HEK293 (cell line): ENCODE data around the gene ZRANB1.

Source experiments
- CTCF ChIA-PET: fragments of 350-600 bp; formaldehyde crosslinking; extraction: SDS; loops from one replicate; lab custom pipeline; 2021; ENCODE audit warnings: antibody characterized with exemption; lab: Yijun Ruan, JAX
- POLR2A ChIA-PET: fragments of 300-600 bp; formaldehyde crosslinking; extraction: SDS; loops from one replicate; lab custom pipeline; 2020; ENCODE audit warnings: antibody characterized with exemption, inconsistent platforms; lab: Yijun Ruan, JAX
- H3K27ac ChIP-seq: fragments of 200-500 bp; sonication (Bioruptor generic); 2 replicates; pipeline ENCODE4 v1.5.1; 2014; ENCODE audit warnings: low read depth, low read length, control low read depth, inconsistent platforms; ENCODE audit errors: extremely low read depth
- H3K36me3 ChIP-seq, 2 experiments: fragments of 200-500 bp in 1 of 2; sonication (Bioruptor generic) in 1 of 2; 1 replicate in 1 of 2; 2 replicates in 1 of 2; pipeline ENCODE4 v1.5.1; 2014 to 2017; ENCODE audit warnings: inconsistent platforms in 2 of 2, low read length in 2 of 2; ENCODE audit not compliant: control insufficient read depth in 2 of 2, insufficient read depth in 1 of 2
- H3K4me1 ChIP-seq: fragments of 200-500 bp; sonication (Bioruptor generic); 2 replicates; pipeline ENCODE4 v1.5.1; 2014; ENCODE audit warnings: mild to moderate bottlenecking, low read length, inconsistent platforms; ENCODE audit not compliant: control insufficient read depth, insufficient read depth
- H3K4me3 ChIP-seq: 2 replicates; pipeline ENCODE4 v1.5.1; 2011; ENCODE audit warnings: low read depth, mild to moderate bottlenecking, control low read depth, low read length, moderate library complexity
- H3K9me3 ChIP-seq: fragments of 200-500 bp; sonication (Bioruptor generic); 2 replicates; pipeline ENCODE4 v1.5.1; 2014; ENCODE audit warnings: low read depth, low read length, inconsistent platforms; ENCODE audit not compliant: control insufficient read depth, insufficient read depth
- BCL11B ChIP-seq: fragments of 450-650 bp; formaldehyde crosslinking; IDR thresholded peaks from 2 replicates; pipeline ENCODE4 v1.5.1; 2016; ENCODE audit warnings: low read depth, missing biosample characterization, missing genetic modification characterization
- REST ChIP-seq: fragments of 450-650 bp; formaldehyde crosslinking; IDR thresholded peaks from 2 replicates; pipeline ENCODE4 v1.5.1; 2016; ENCODE audit warnings: missing biosample characterization, missing genetic modification characterization
- YY1 ChIP-seq: fragments of 450-650 bp; formaldehyde crosslinking; IDR thresholded peaks from 2 replicates; pipeline ENCODE4 v1.5.1; 2018; ENCODE audit warnings: missing biosample characterization, missing genetic modification characterization
- ZBTB10 ChIP-seq: fragments of 450-650 bp; formaldehyde crosslinking; IDR thresholded peaks from 2 replicates; pipeline ENCODE4 v1.5.1; 2016; ENCODE audit warnings: missing biosample characterization, missing genetic modification characterization
- ZBTB48 ChIP-seq: fragments of 450-650 bp; formaldehyde crosslinking; IDR thresholded peaks from 2 replicates; pipeline ENCODE4 v1.5.1; 2016; ENCODE audit warnings: missing biosample characterization, missing genetic modification characterization
- ZNF140 ChIP-seq: fragments of 450-650 bp; formaldehyde crosslinking; IDR thresholded peaks from 2 replicates; pipeline ENCODE4 v1.5.1; 2016; ENCODE audit warnings: missing biosample characterization, missing genetic modification characterization
- ZNF148 ChIP-seq: fragments of 450-650 bp; formaldehyde crosslinking; IDR thresholded peaks from 2 replicates; pipeline ENCODE4 v1.5.0; 2017; ENCODE audit warnings: missing biosample characterization, missing genetic modification characterization, borderline replicate concordance
- ZNF202 ChIP-seq: fragments of 450-650 bp; formaldehyde crosslinking; IDR thresholded peaks from 2 replicates; pipeline ENCODE4 v1.5.1; 2016; ENCODE audit warnings: missing biosample characterization, missing genetic modification characterization, borderline replicate concordance
- ZNF24 ChIP-seq: fragments of 450-650 bp; formaldehyde crosslinking; IDR thresholded peaks from 2 replicates; pipeline ENCODE4 v1.5.1; 2016; ENCODE audit warnings: missing biosample characterization, missing genetic modification characterization
- ZNF324 ChIP-seq: fragments of 450-650 bp; formaldehyde crosslinking; IDR thresholded peaks from 2 replicates; pipeline ENCODE4 v1.5.1; 2016; ENCODE audit warnings: missing biosample characterization, missing genetic modification characterization
- ZNF423 ChIP-seq: fragments of 450-650 bp; formaldehyde crosslinking; IDR thresholded peaks from 2 replicates; pipeline ENCODE4 v1.5.1; 2016; ENCODE audit warnings: missing biosample characterization, missing genetic modification characterization
- ZNF510 ChIP-seq: fragments of 450-650 bp; formaldehyde crosslinking; IDR thresholded peaks from 2 replicates; pipeline ENCODE4 v1.5.1; 2018; ENCODE audit warnings: mild to moderate bottlenecking, missing genetic modification characterization, missing biosample characterization; ENCODE audit not compliant: insufficient replicate concordance
- ZNF585B ChIP-seq: fragments of 450-650 bp; formaldehyde crosslinking; IDR thresholded peaks from 2 replicates; pipeline ENCODE4 v1.5.1; 2016; ENCODE audit warnings: missing biosample characterization, missing genetic modification characterization
- ZNF610 ChIP-seq: fragments of 450-650 bp; formaldehyde crosslinking; IDR thresholded peaks from 2 replicates; pipeline ENCODE4 v1.5.1; 2016; ENCODE audit warnings: missing biosample characterization, missing genetic modification characterization, borderline replicate concordance
- ZNF626 ChIP-seq: fragments of 450-650 bp; sonication (Bioruptor Pico); formaldehyde crosslinking; IDR thresholded peaks from 2 replicates; pipeline ENCODE4 v1.5.1; 2018; ENCODE audit warnings: missing biosample characterization, missing genetic modification characterization, inconsistent platforms
- ZNF747 ChIP-seq: fragments of 450-650 bp; formaldehyde crosslinking; IDR thresholded peaks from 2 replicates; pipeline ENCODE4 v1.5.1; 2016; ENCODE audit warnings: missing biosample characterization, missing genetic modification characterization
- TF ChIP-seq, protein P1 (sequence below): fragments of 450-650 bp; IDR thresholded peaks from 2 replicates; pipeline ENCODE4 v1.5.1; 2018; ENCODE audit warnings: missing biosample characterization, mild to moderate bottlenecking, missing genetic modification characterization
- TF ChIP-seq, protein P2 (sequence below): fragments of 450-650 bp; formaldehyde crosslinking; IDR thresholded peaks from 2 replicates; pipeline ENCODE4 v1.5.1; 2016; ENCODE audit warnings: missing biosample characterization, missing genetic modification characterization

Gene ZRANB1

GRCh38 chr10:125013529-125013872, 71.6 kb downstream of the ZRANB1 start:
- H3K9me3 ChIP-seq: no peaks in the 10 kb centered on the region
- CTCF ChIA-PET: no interaction called here

DNA sequence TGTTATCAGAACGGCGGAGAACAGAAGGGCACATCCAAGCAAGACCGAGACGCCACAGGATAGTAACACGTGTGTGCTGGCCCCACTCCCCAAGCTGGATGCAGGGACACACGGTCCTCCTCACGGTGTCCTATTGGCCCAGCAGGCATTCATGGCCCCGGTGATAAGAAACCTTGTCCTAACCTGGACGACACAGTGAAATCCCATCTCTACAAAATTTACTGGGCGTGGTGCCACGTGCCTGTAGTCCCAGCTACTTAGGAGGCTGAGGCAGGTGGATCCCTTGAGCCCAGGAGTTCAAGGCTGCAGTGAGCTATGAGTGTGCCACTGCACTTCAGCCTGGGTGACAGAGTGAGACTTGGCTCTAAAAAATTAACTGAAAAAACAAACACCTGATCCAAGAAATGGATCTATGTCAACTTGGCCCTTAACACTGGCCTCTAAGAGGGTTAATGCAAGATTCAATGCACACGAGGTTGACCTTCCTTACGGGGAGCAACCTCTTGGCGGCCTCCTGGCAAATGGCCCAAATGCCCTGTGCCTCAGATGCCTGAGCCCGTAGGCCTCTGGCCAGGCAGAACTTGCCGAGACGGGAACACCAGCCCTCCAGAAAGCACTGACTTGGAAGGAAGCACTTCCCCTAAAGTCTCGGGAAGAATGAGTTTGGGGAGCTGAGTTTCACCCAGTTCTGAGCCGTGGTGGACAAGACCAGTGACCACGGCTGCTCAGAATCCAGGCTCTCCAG, 72.3 kb downstream of the ZRANB1 start:
- H3K36me3 ChIP-seq: peaks cover 0 to 31% of the 10 kb centered on the region in 2 experiments; a peak in 2 of 3 replicates
- no peak overlapping the region for H3K27ac ChIP-seq
- no peak overlapping the region for H3K4me3 ChIP-seq
- CTCF ChIA-PET: no interaction called here
- no peaks in the 10 kb centered on the region for H3K9me3 ChIP-seq
- POLR2A ChIA-PET: no interaction called here
- H3K4me1 ChIP-seq: no peaks in the 10 kb centered on the region; the same call in 1 of the 2 replicates
- TF ChIP-seq ZBTB10 (no peak), BCL11B (tag by site-specific recombination) (no peak), ZNF202 (tag by site-specific recombination) (no peak), ZNF585B (tag by site-specific recombination) (no peak), ZNF510 (tag by site-specific recombination) (no peak)
- TF ChIP-seq, protein P1, sequence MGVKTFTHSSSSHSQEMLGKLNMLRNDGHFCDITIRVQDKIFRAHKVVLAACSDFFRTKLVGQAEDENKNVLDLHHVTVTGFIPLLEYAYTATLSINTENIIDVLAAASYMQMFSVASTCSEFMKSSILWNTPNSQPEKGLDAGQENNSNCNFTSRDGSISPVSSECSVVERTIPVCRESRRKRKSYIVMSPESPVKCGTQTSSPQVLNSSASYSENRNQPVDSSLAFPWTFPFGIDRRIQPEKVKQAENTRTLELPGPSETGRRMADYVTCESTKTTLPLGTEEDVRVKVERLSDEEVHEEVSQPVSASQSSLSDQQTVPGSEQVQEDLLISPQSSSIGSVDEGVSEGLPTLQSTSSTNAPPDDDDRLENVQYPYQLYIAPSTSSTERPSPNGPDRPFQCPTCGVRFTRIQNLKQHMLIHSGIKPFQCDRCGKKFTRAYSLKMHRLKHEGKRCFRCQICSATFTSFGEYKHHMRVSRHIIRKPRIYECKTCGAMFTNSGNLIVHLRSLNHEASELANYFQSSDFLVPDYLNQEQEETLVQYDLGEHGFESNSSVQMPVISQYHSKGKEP (tag by site-specific recombination): no peak

More at GRCh38 chr10:125013529-125013872, 71.6 kb downstream of the ZRANB1 start:
- Histone ChIP-seq H3K4me1 (no peaks in the 10 kb centered on the region; the same call in 1 of the 2 replicates), H3K36me3 (peaks cover 0 to 31% of the 10 kb centered on the region in 2 experiments; a peak in 2 of 3 replicates), H3K4me3 (no peak overlapping the region), H3K27ac (no peak overlapping the region)
- TF ChIP-seq ZNF747 (tag by site-specific recombination) (no peak), ZNF24 (tag by site-specific recombination) (no peak), YY1 (tag by site-specific recombination) (no peak), ZNF610 (no peak), REST (no peak), ZNF148 (tag by site-specific recombination) (no peak), ZNF626 (tag by site-specific recombination) (no peak), ZNF585B (tag by site-specific recombination) (no peak), ZNF324 (tag by site-specific recombination) (no peak), ZNF140 (tag by site-specific recombination) (no peak), ZBTB48 (no peak), ZNF423 (tag by site-specific recombination) (no peak)
- TF ChIP-seq, protein P2, sequence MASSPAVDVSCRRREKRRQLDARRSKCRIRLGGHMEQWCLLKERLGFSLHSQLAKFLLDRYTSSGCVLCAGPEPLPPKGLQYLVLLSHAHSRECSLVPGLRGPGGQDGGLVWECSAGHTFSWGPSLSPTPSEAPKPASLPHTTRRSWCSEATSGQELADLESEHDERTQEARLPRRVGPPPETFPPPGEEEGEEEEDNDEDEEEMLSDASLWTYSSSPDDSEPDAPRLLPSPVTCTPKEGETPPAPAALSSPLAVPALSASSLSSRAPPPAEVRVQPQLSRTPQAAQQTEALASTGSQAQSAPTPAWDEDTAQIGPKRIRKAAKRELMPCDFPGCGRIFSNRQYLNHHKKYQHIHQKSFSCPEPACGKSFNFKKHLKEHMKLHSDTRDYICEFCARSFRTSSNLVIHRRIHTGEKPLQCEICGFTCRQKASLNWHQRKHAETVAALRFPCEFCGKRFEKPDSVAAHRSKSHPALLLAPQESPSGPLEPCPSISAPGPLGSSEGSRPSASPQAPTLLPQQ (tag by site-specific recombination): no peak
- POLR2A ChIA-PET: no interaction called here
